A673 (cell line): ENCODE measurements around the gene KCTD8. TPM values are rescaled to one million over a fixed set of nuclear protein-coding genes. Genes with fewer than 3 reads are reported as not detected.

ENCODE experiments used
- BruUV-seq: library from RNA; stranded (reverse); fragments of 400-500 nt; replicated peaks from 2 replicates; lab custom pipeline; 2021; lab: Mats Ljungman, UMichigan
- CTCF ChIA-PET: fragments of 300-600 bp; sonication (Branson Sonifier 250); formaldehyde crosslinking; loops from one replicate; lab custom pipeline; 2022; ENCODE audit warnings: antibody characterized with exemption; lab: Charles Lee
- POLR2A ChIA-PET: fragments of 300-600 bp; sonication (Branson Sonifier 250); formaldehyde crosslinking; loops from one replicate; lab custom pipeline; 2022; ENCODE audit warnings: antibody characterized with exemption; ENCODE audit not compliant: low non-redundant PET; lab: Charles Lee
- DNase-seq: peaks from one replicate; pipeline ENCODE4 v3.0.0-alpha.2; 2015; ENCODE audit warnings: low spot score
- H3K27ac ChIP-seq: fragments of 200-600 bp; sonication (generic); 2 replicates; pipeline ENCODE4 v1.5.1; 2016; ENCODE audit warnings: mixed run types, low read depth, mild to moderate bottlenecking, mixed read lengths, antibody characterized with exemption, low read length; ENCODE audit not compliant: poor library complexity, severe bottlenecking
- H3K27me3 ChIP-seq: fragments of 200-600 bp; sonication (generic); replicated peaks from 2 replicates; pipeline ENCODE4 v1.6.1; 2017; ENCODE audit warnings: mixed run types, low read depth, mild to moderate bottlenecking, mixed read lengths, antibody characterized with exemption, low read length; ENCODE audit not compliant: insufficient read depth, poor library complexity
- H3K36me3 ChIP-seq: fragments of 200-600 bp; sonication (generic); 2 replicates; pipeline ENCODE4 v1.6.1; 2016; ENCODE audit warnings: mixed run types, mild to moderate bottlenecking, mixed read lengths, antibody characterized with exemption, low read length; ENCODE audit not compliant: insufficient read depth, poor library complexity, severe bottlenecking
- H3K4me1 ChIP-seq: fragments of 200-600 bp; sonication (generic); 2 replicates; pipeline ENCODE4 v1.6.1; 2017; ENCODE audit warnings: mixed run types, mild to moderate bottlenecking, mixed read lengths, antibody characterized with exemption, low read length; ENCODE audit not compliant: insufficient read depth, poor library complexity, severe bottlenecking
- H3K4me3 ChIP-seq: fragments of 200-600 bp; sonication (generic); 2 replicates; pipeline ENCODE4 v1.5.1; 2016; ENCODE audit warnings: low read depth, mixed run types, mild to moderate bottlenecking, mixed read lengths, low read length; ENCODE audit not compliant: poor library complexity, severe bottlenecking
- H3K9me3 ChIP-seq: fragments of 200-600 bp; sonication (generic); 2 replicates; pipeline ENCODE4 v1.6.1; 2016; ENCODE audit warnings: mixed run types, low read depth, mild to moderate bottlenecking, mixed read lengths, antibody characterized with exemption, low read length; ENCODE audit not compliant: poor library complexity, severe bottlenecking
- CTCF ChIP-seq: fragments of 300-800, 200-600 bp; sonication (generic); conservative IDR thresholded peaks from 2 replicates; pipeline ENCODE4 v1.5.1; 2017; ENCODE audit warnings: low read depth, mild to moderate bottlenecking, antibody characterized with exemption, low read length, moderate library complexity, mixed read lengths
- EZH2 ChIP-seq: fragments of 200-600 bp; sonication (generic); IDR thresholded peaks from 2 replicates; pipeline ENCODE4 v1.6.1; 2017; ENCODE audit warnings: borderline replicate concordance, low read depth, mild to moderate bottlenecking, mixed read lengths, antibody characterized with exemption, low read length; ENCODE audit not compliant: poor library complexity, severe bottlenecking
- intact Hi-C: fragments of 100-400 bp; cut with micrococcal nuclease; formaldehyde crosslinking; loops from one replicate; pipeline ENCODE4 v1.10.0; 2022; ENCODE audit not compliant: unreplicated experiment
- total RNA-seq: library from RNA; stranded (reverse); gene quantifications from 2 replicates; pipeline ENCODE4 v1.2.3, GENCODE V29; 2021

Gene KCTD8
- total RNA-seq, 1 experiment from 2014 or later: not detected

- H3K27ac ChIP-seq: no peak overlapping the region
Observed at GRCh38 chr4:44150091-44150576, 298.5 kb downstream of the KCTD8 start.

GRCh38 chr4:44149282-44149681 is 299.3 kb downstream of the KCTD8 start:
- H3K36me3 ChIP-seq: no peaks in the 10 kb centered on the region
- peaks cover 23% of the 10 kb centered on the region for H3K9me3 ChIP-seq
- CTCF ChIA-PET: no interaction called here
- H3K27ac ChIP-seq: no peak overlapping the region
- no TSS peak for BruUV-seq
- DNase-seq: no peak
- POLR2A ChIA-PET: no interaction called here
- TF ChIP-seq EZH2 (no peak), CTCF (no peak)
- H3K4me3 ChIP-seq: no peak overlapping the region
- no peaks in the 10 kb centered on the region for H3K27me3 ChIP-seq
- H3K4me1 ChIP-seq: no peaks in the 10 kb centered on the region
- intact Hi-C loops: no loop called here

More at GRCh38 chr4:44150091-44150576, 298.5 kb downstream of the KCTD8 start:
- TF ChIP-seq EZH2 (no peak), CTCF (no peak)
- ChIA-PET CTCF (no interaction called here), POLR2A (no interaction called here)
- peaks cover 29% of the 10 kb centered on the region for H3K9me3 ChIP-seq
- no peak for DNase-seq
- BruUV-seq: no TSS peak
- H3K27me3 ChIP-seq: no peaks in the 10 kb centered on the region
- no peaks in the 10 kb centered on the region for H3K4me1 ChIP-seq
- intact Hi-C loops: no loop called here
- no peak overlapping the region for H3K4me3 ChIP-seq
- H3K36me3 ChIP-seq: no peaks in the 10 kb centered on the region

- POLR2A ChIA-PET: no interaction called here
- BruUV-seq: no TSS peak
- Histone ChIP-seq H3K9me3 (peaks cover 31% of the 10 kb centered on the region), H3K27ac (no peak overlapping the region), H3K4me1 (no peaks in the 10 kb centered on the region), H3K27me3 (no peaks in the 10 kb centered on the region), H3K4me3 (no peak overlapping the region), H3K36me3 (no peaks in the 10 kb centered on the region)
- intact Hi-C loops: no loop called here
- CTCF ChIA-PET: no interaction called here
- no peak for DNase-seq
- TF ChIP-seq CTCF: no peak
- no peak for TF ChIP-seq EZH2
Observed at GRCh38 chr4:44147571-44148075, 301.0 kb downstream of the KCTD8 start.
